CD4-positive, alpha-beta T cell (primary cell): ENCODE measurements around the gene TNIK. TPM values are rescaled to one million over a fixed set of nuclear protein-coding genes. Genes with fewer than 3 reads are reported as not detected.
A peak's percentile ranks its signal among the peaks of the same experiment; 100 is the strongest.

ENCODE experiments used
- ATAC-seq: fragments of 200-7000 bp; cut with Tn5 transposase; one replicate; pipeline ENCODE4 v1.10.0; 2022; ENCODE audit warnings: mild to moderate bottlenecking; ENCODE audit not compliant: poor library complexity
- CTCF ChIA-PET: fragments of 350-600 bp; sonication (Branson Sonifier 250); formaldehyde crosslinking; loops from one replicate; lab custom pipeline; 2021; ENCODE audit warnings: antibody characterized with exemption, inconsistent platforms; lab: Charles Lee
- POLR2A ChIA-PET: fragments of 350-600 bp; sonication (Branson Sonifier 250); formaldehyde crosslinking; loops from one replicate; lab custom pipeline; 2021; ENCODE audit warnings: antibody characterized with exemption, inconsistent platforms; lab: Charles Lee
- DNase-seq, 14 experiments: peaks; one replicate each; pipeline ENCODE4 v3.0.0-alpha.2; 2013 to 2020; ENCODE audit warnings: mixed read lengths in 2 of 14
- H3K27ac ChIP-seq, 2 donors: one replicate each; pipeline versions ENCODE4 v1.5.1 to v1.7.0; 2013; ENCODE audit warnings: low read length in 2 of 2, low read depth in 1 of 2, mild to moderate bottlenecking in 1 of 2
- H3K27me3 ChIP-seq, 2 experiments: 1 replicate in 1 of 2; 2 replicates in 1 of 2; pipeline versions ENCODE4 v1.6.1 to v1.7.0; 2013; ENCODE audit warnings: low read length in 2 of 2, control low read depth in 1 of 2, mild to moderate bottlenecking in 1 of 2, moderate library complexity in 1 of 2; ENCODE audit not compliant: insufficient read depth in 2 of 2, control insufficient read depth in 1 of 2
- H3K36me3 ChIP-seq: one replicate; pipeline ENCODE4 v1.6.1; 2013; ENCODE audit warnings: low read length, control low read depth; ENCODE audit not compliant: insufficient read depth
- H3K4me1 ChIP-seq: one replicate; pipeline ENCODE4 v1.6.1; 2013; ENCODE audit warnings: low read length, control low read depth; ENCODE audit not compliant: insufficient read depth
- H3K4me3 ChIP-seq: one replicate; pipeline ENCODE4 v1.5.1; 2013; ENCODE audit warnings: mild to moderate bottlenecking, low read length, moderate library complexity
- H3K9me3 ChIP-seq, 2 experiments: 1 replicate in 1 of 2; 2 replicates in 1 of 2; pipeline versions ENCODE4 v1.6.1 to v1.7.0; 2013; ENCODE audit warnings: low read length in 2 of 2, mild to moderate bottlenecking in 2 of 2, control low read depth in 1 of 2, moderate library complexity in 1 of 2; ENCODE audit not compliant: control insufficient read depth in 1 of 2, insufficient read depth in 1 of 2
- H3K27ac Mint-ChIP-seq: one replicate; pipeline ENCODE4 v1.8.0; 2020; ENCODE audit warnings: mixed read lengths
- H3K27me3 Mint-ChIP-seq: one replicate; pipeline ENCODE4 v1.8.0; 2021; ENCODE audit warnings: mixed read lengths
- H3K36me3 Mint-ChIP-seq: one replicate; pipeline ENCODE4 v1.8.0; 2021; ENCODE audit warnings: low read depth, mixed read lengths
- H3K4me1 Mint-ChIP-seq: one replicate; pipeline ENCODE4 v1.8.0; 2021; ENCODE audit warnings: low read depth, mixed read lengths
- H3K4me3 Mint-ChIP-seq: one replicate; pipeline ENCODE4 v1.8.0; 2020; ENCODE audit warnings: mild to moderate bottlenecking, mixed read lengths
- H3K9me3 Mint-ChIP-seq: one replicate; pipeline ENCODE4 v1.8.0; 2020; ENCODE audit warnings: mixed read lengths
- CTCF ChIP-seq: fragments of 200-600 bp; IDR thresholded peaks from one replicate; pipeline ENCODE4 v1.8.0; 2022; ENCODE audit warnings: antibody characterized with exemption, mild to moderate bottlenecking
- intact Hi-C, 2 experiments: fragments of 100-400 bp; cut with DNase I in 1 of 2; cut with micrococcal nuclease in 1 of 2; formaldehyde crosslinking; loops; one replicate each; pipeline versions ENCODE4 v1.15.1 to v1.9.0; 2023 to 2025; cut with DNase I, micrococcal nuclease
- total RNA-seq, 174 experiments: library from RNA in 2 of 174; stranded (reverse) in 2 of 174; gene quantifications; one replicate each; pipeline ENCODE4 v1.2.3 and lab custom pipeline; 2021 to 2026

TNIK gene
- total RNA-seq, 2 experiments from 2014 or later, result 71.0 to 78.3 TPM

- intact Hi-C loops, result no loop called here
- Mint-ChIP-seq H3K4me1 (peaks cover 23% of the 10 kb centered on the region), H3K4me3 (no peak overlapping the region), H3K36me3 (peaks cover 90% of the 10 kb centered on the region), H3K9me3 (no peaks in the 10 kb centered on the region), H3K27ac (no peak overlapping the region), H3K27me3 (no peaks in the 10 kb centered on the region)
- H3K4me3 ChIP-seq, result no peak overlapping the region
- no peak for TF ChIP-seq CTCF
- H3K27me3 ChIP-seq, result no peaks in the 10 kb centered on the region
- ChIA-PET CTCF (no interaction called here), POLR2A (no interaction called here)
- H3K4me1 ChIP-seq, result no peaks in the 10 kb centered on the region
- ATAC-seq, result no peak
- H3K27ac ChIP-seq, result no peak overlapping the region
- H3K36me3 ChIP-seq, result peaks cover 64% of the 10 kb centered on the region
- peak in 2 of 14 experiments; percentile 17 to 30 for DNase-seq
- no peaks in the 10 kb centered on the region for H3K9me3 ChIP-seq
Observed at GRCh38 chr3:171173736-171174135, 286.5 kb downstream of the TNIK start.

GRCh38 chr3:171172070-171172469 is 288.1 kb downstream of the TNIK start:
- H3K4me3 ChIP-seq, result no peak overlapping the region
- intact Hi-C loops, result no loop called here
- CTCF ChIA-PET, result interaction anchor here (1.4 kb wide), 1 partner anchor 9 kb away, joined by 4 read pairs; no protein-coding TSS in a partner anchor
- H3K9me3 Mint-ChIP-seq, result no peaks in the 10 kb centered on the region
- H3K4me1 Mint-ChIP-seq, result peaks cover 23% of the 10 kb centered on the region
- POLR2A ChIA-PET, result no interaction called here
- no peak overlapping the region for H3K27ac Mint-ChIP-seq
- peaks cover 90% of the 10 kb centered on the region for H3K36me3 Mint-ChIP-seq
- ATAC-seq, result no peak
- no peak overlapping the region for H3K27ac ChIP-seq
- H3K36me3 ChIP-seq, result peaks cover 72% of the 10 kb centered on the region
- H3K27me3 Mint-ChIP-seq, result no peaks in the 10 kb centered on the region
- no peaks in the 10 kb centered on the region for H3K9me3 ChIP-seq
- H3K27me3 ChIP-seq, result no peaks in the 10 kb centered on the region
- H3K4me1 ChIP-seq, result no peaks in the 10 kb centered on the region
- H3K4me3 Mint-ChIP-seq, result no peak overlapping the region
- peak; percentile 26 for TF ChIP-seq CTCF
- DNase-seq, result peak in 5 of 14 experiments; percentile 3 to 41 (median 17)

- CTCF ChIA-PET, result no interaction called here
- Mint-ChIP-seq H3K4me1 (peaks cover 33% of the 10 kb centered on the region), H3K4me3 (no peak overlapping the region), H3K27me3 (no peaks in the 10 kb centered on the region), H3K36me3 (peaks cover 93% of the 10 kb centered on the region), H3K27ac (no peak overlapping the region), H3K9me3 (no peaks in the 10 kb centered on the region)
- H3K27me3 ChIP-seq, result no peaks in the 10 kb centered on the region
- H3K4me3 ChIP-seq, result no peak overlapping the region
- peaks cover 73% of the 10 kb centered on the region for H3K36me3 ChIP-seq
- H3K27ac ChIP-seq, result no peak overlapping the region
- no peak for DNase-seq
- ATAC-seq, result no peak
- intact Hi-C loops, result no loop called here
- peaks cover 8% of the 10 kb centered on the region for H3K4me1 ChIP-seq
- TF ChIP-seq CTCF, result no peak
- H3K9me3 ChIP-seq, result no peaks in the 10 kb centered on the region
- POLR2A ChIA-PET, result no interaction called here
Observed at GRCh38 chr3:171169866-171170265, 290.3 kb downstream of the TNIK start.
